ENCODE results near the gene PTGES.

Gene PTGES

DNA sequence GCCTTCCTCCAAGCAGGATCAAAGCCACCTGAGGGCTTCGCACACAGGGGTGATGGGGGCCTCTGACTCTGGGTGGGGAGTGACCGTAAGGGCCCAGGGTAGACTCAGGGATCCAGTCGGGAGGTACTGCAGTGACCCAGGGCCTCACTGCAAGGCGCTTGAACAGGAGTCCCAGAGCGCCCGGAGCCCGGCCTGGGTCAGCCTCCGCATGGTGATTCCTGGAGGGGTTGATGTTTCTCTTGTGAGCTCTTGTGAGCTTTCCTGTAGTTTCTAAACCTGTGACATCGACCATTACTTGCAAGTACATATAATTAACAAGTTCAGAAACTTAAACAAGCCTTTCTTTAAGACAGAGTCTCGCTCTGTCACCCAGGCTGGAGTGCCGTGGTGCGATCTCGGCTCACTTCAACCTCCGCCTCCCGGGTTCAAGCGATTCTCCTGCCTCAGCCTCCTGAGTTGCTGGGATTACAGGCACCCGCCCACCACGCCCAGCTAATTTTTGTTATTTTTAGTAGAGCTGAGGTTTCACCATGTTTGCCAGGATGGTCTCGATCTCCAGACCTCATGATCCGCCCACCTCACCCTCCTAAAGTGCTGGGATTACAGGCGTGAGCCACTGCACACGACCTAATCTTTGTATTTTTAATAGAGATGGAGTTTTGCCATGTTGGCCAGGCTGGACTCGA is 19.8 kb downstream of the PTGES start:
- POLR2A ChIA-PET (ENCODE audit: low non-redundant PET), result no interaction called here
- no peak for DNase-seq (ENCODE audit: low spot score)
- no peak overlapping the region for H3K27ac ChIP-seq
- no peak for TF ChIP-seq CTCF (conservative IDR thresholded peaks at IDR 0.05; ENCODE audit: low read depth)
- CTCF ChIA-PET, result interaction anchor here (0.6 to 1.1 kb wide), 2 partner anchors 12 to 27 kb away, joined by 3 to 4 read pairs; no protein-coding TSS in a partner anchor

- no peak for DNase-seq (ENCODE audit: low spot score)
- ChIA-PET CTCF (no interaction called here), POLR2A (ENCODE audit: low non-redundant PET) (no interaction called here)
- TF ChIP-seq CTCF (conservative IDR thresholded peaks at IDR 0.05; ENCODE audit: low read depth), result no peak
- H3K27ac ChIP-seq, result no peak overlapping the region
Measured at GRCh38 chr9:129732100-129732499, 20.7 kb downstream of the PTGES start.

- no peak overlapping the region for H3K27ac ChIP-seq
- no peak for DNase-seq (ENCODE audit: low spot score)
- ChIA-PET POLR2A (ENCODE audit: low non-redundant PET) (no interaction called here), CTCF (no interaction called here)
- TF ChIP-seq CTCF (conservative IDR thresholded peaks at IDR 0.05; ENCODE audit: low read depth), result no peak
Measured at GRCh38 chr9:129731477-129732085, 21.3 kb downstream of the PTGES start.

GRCh38 chr9:129728744-129729143 is 24.1 kb downstream of the PTGES start:
- no peak for TF ChIP-seq CTCF (conservative IDR thresholded peaks at IDR 0.05; ENCODE audit: low read depth)
- ChIA-PET POLR2A (ENCODE audit: low non-redundant PET) (interaction anchor here (0.8 kb wide), 1 partner anchor 70 kb away, joined by 6 read pairs; no protein-coding TSS in a partner anchor), CTCF (interaction anchor here (0.7 to 1.1 kb wide), 4 partner anchors 9 to 96 kb away, joined by 3 to 6 read pairs (median 5); no protein-coding TSS in a partner anchor)
- DNase-seq (ENCODE audit: low spot score), result no peak
- no peak overlapping the region for H3K27ac ChIP-seq

DNA sequence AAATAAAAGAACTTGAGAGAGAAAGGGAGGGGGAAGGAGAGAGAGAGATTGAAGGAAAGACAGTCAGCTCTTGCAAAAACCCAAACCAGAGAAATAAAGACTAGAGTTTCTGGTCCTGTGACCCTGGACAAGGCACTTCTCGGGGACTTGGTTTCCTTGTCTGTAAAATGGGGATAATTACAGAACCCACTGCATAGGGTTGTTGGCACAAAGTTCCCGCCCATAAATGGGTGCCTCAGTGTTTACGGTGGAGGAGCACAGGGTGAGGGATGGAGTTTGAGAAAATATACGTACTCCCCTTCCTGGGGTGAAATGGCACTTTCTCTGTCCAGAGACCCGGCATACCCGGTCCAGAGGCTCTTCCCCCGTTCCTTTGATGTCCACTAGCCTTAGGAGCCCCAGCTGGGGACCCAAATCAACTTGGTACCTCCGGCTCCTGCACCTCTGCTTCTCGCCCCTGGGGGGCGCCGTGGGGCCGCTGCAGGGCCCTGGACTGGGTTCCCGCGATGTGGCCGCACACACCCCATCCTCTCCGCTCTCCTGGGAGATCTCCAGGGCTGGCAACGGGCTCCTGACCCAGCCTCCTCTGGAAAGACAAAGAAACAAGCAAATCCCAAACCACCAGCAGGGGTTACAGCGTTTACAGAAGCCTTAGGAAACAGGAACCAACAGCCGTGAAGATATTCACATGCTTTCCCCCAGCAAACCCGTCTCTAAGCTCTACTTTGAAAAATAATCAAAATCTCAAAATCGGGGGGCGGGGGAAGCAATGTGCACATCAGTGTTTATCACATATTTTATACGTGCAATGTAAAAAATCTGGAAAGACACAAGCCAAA is 26.3 kb downstream of the PTGES start:
- ChIA-PET CTCF (interaction anchor here (0.6 to 3.0 kb wide), 46 partner anchors 8 to 1814 kb away, joined by 3 to 43 read pairs (median 4); no protein-coding TSS in a partner anchor), POLR2A (ENCODE audit: low non-redundant PET) (interaction anchor here (0.6 kb wide), 1 partner anchor 66 kb away, joined by 3 read pairs; no protein-coding TSS in a partner anchor)
- TF ChIP-seq CTCF (conservative IDR thresholded peaks at IDR 0.05; ENCODE audit: low read depth), result peak; percentile 100
- H3K27ac ChIP-seq, result no peak overlapping the region
- peak; percentile 92 for DNase-seq (ENCODE audit: low spot score)

DNA sequence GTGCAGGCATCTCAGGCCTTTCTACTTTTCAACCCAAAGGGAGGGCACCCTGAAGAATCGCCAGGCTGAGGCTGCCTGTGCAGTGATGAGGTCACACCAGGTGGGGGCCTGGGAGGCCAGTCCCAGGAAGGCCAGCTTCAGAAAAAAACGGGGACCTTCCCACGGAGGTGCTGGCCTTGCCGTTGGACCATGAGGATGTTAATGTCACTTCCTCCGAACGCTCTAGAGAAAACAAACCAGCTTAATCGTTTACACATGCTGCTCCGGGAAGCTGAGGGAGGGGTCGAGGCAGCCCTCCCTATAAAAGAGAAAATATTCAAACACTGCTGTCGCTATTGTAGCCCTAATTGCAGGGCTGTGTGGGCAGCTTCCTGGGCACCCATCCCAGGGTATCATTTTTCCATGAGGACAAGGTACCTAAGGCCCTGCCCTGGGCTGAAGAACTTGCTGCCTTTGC is 27.0 kb downstream of the PTGES start:
- H3K27ac ChIP-seq, result no peak overlapping the region
- POLR2A ChIA-PET (ENCODE audit: low non-redundant PET), result interaction anchor here (0.6 kb wide), 1 partner anchor 65 kb away, joined by 3 read pairs; no protein-coding TSS in a partner anchor
- CTCF ChIA-PET, result interaction anchor here (0.6 to 3.0 kb wide), 35 partner anchors 8 to 739 kb away, joined by 3 to 43 read pairs (median 5); no protein-coding TSS in a partner anchor
- no peak for DNase-seq (ENCODE audit: low spot score)
- TF ChIP-seq CTCF (conservative IDR thresholded peaks at IDR 0.05; ENCODE audit: low read depth), result no peak
